ENCODE measurements around the gene ARHGEF38.
"Not testable (repeated sequence)": the region's sequence is repeated elsewhere in the genome, so short reads cannot be mapped to it uniquely, and the experiment has no call there.

ARHGEF38 gene

GRCh38 chr4:105596684-105597083 lies 44.3 kb downstream of the ARHGEF38 start:
- H3K4me3 ChIP-seq (ENCODE audit: low read length) = no peak overlapping the region
- H3K4me1 ChIP-seq (ENCODE audit: control insufficient read depth, insufficient read depth, low read length) = no peaks in the 10 kb centered on the region
- H3K9me3 ChIP-seq (replicated peaks; ENCODE audit: low read length) = no peaks in the 10 kb centered on the region
- no peaks in the 10 kb centered on the region for H3K36me3 ChIP-seq (ENCODE audit: insufficient read depth, low read length)
- H3K27me3 ChIP-seq (ENCODE audit: control insufficient read depth, insufficient read depth, low read length) = no peaks in the 10 kb centered on the region
- no peak overlapping the region for H3K4me2 ChIP-seq (ENCODE audit: low read length)
- H3K9ac ChIP-seq (ENCODE audit: low read depth, low read length) = no peak overlapping the region

DNA sequence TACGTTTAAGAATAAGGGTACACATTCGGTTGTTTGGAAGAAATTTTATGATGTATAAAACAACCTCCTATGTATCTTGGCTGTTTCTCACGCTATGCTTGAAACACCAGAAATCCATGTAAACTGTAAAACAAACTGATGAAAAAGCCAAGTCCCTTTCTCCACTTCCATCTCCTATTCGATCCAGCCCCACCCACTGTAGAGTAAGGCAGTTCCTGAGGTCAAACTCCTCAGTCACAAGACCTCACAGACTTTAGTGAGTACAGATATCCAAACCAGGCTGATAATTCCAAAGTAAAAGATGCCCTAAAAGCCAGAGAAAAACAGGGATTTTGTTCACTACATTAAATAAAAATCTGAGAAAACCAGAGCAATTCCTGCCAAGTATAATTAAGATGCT lies 45.6 kb downstream of the ARHGEF38 start:
- Histone ChIP-seq H3K9ac (ENCODE audit: low read depth, low read length) (no peak overlapping the region), H3K36me3 (ENCODE audit: insufficient read depth, low read length) (no peaks in the 10 kb centered on the region), H3K9me3 (replicated peaks; ENCODE audit: low read length) (no peaks in the 10 kb centered on the region), H3K4me3 (ENCODE audit: low read length) (no peak overlapping the region), H3K4me2 (ENCODE audit: low read length) (no peak overlapping the region), H3K4me1 (ENCODE audit: control insufficient read depth, insufficient read depth, low read length) (no peaks in the 10 kb centered on the region), H3K27me3 (ENCODE audit: control insufficient read depth, insufficient read depth, low read length) (no peaks in the 10 kb centered on the region)

DNA sequence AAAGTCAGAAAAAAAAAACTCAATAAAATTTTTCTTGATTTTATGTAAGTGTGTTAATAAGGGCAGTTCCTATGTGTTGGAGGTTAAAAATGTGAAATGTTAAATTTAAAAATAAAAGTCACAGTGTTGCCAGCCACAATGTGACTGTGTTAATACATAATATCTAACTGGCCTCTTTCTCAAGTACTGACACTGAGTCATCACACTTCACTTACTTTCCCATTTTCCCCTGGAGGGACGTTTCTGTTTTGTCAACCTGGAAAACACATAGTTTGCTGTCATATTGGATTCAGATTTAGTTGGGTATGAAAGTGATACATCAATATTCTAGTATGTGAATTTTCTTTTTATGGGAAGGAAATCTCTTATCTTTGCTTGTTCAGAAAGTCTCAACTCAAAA lies 46.4 kb downstream of the ARHGEF38 start:
- Histone ChIP-seq H3K4me1 (ENCODE audit: control insufficient read depth, insufficient read depth, low read length) (no peaks in the 10 kb centered on the region), H3K27me3 (ENCODE audit: control insufficient read depth, insufficient read depth, low read length) (no peaks in the 10 kb centered on the region), H3K36me3 (ENCODE audit: insufficient read depth, low read length) (no peaks in the 10 kb centered on the region), H3K4me2 (ENCODE audit: low read length) (no peak overlapping the region), H3K9ac (ENCODE audit: low read depth, low read length) (no peak overlapping the region), H3K4me3 (ENCODE audit: low read length) (no peak overlapping the region), H3K9me3 (replicated peaks; ENCODE audit: low read length) (no peaks in the 10 kb centered on the region)

GRCh38 chr4:105599482-105599881 lies 47.1 kb downstream of the ARHGEF38 start:
- H3K36me3 ChIP-seq (ENCODE audit: insufficient read depth, low read length) = no peaks in the 10 kb centered on the region
- H3K4me2 ChIP-seq (ENCODE audit: low read length) = no peak overlapping the region
- H3K4me3 ChIP-seq (ENCODE audit: low read length) = no peak overlapping the region
- no peaks in the 10 kb centered on the region for H3K4me1 ChIP-seq (ENCODE audit: control insufficient read depth, insufficient read depth, low read length)
- no peaks in the 10 kb centered on the region for H3K27me3 ChIP-seq (ENCODE audit: control insufficient read depth, insufficient read depth, low read length)
- no peak overlapping the region for H3K9ac ChIP-seq (ENCODE audit: low read depth, low read length)
- H3K9me3 ChIP-seq (replicated peaks; ENCODE audit: low read length) = no peaks in the 10 kb centered on the region

- Histone ChIP-seq H3K9ac (ENCODE audit: low read depth, low read length) (no peak overlapping the region), H3K4me1 (ENCODE audit: control insufficient read depth, insufficient read depth, low read length) (no peaks in the 10 kb centered on the region), H3K4me2 (ENCODE audit: low read length) (no peak overlapping the region), H3K27me3 (ENCODE audit: control insufficient read depth, insufficient read depth, low read length) (no peaks in the 10 kb centered on the region), H3K36me3 (ENCODE audit: insufficient read depth, low read length) (no peaks in the 10 kb centered on the region), H3K9me3 (replicated peaks; ENCODE audit: low read length) (no peaks in the 10 kb centered on the region), H3K4me3 (ENCODE audit: low read length) (no peak overlapping the region)
These were observed 47.7 kb downstream of the ARHGEF38 start for GRCh38 chr4:105599932-105600655.

GRCh38 chr4:105600951-105601350 lies 48.5 kb downstream of the ARHGEF38 start:
- no peak overlapping the region for H3K4me3 ChIP-seq (ENCODE audit: low read length)
- H3K27me3 ChIP-seq (ENCODE audit: control insufficient read depth, insufficient read depth, low read length) = no peaks in the 10 kb centered on the region
- H3K9ac ChIP-seq (ENCODE audit: low read depth, low read length) = no peak overlapping the region
- no peak overlapping the region for H3K4me2 ChIP-seq (ENCODE audit: low read length)
- no peaks in the 10 kb centered on the region for H3K36me3 ChIP-seq (ENCODE audit: insufficient read depth, low read length)
- peaks cover 6% of the 10 kb centered on the region for H3K4me1 ChIP-seq (ENCODE audit: control insufficient read depth, insufficient read depth, low read length)
- no peaks in the 10 kb centered on the region for H3K9me3 ChIP-seq (replicated peaks; ENCODE audit: low read length)

DNA sequence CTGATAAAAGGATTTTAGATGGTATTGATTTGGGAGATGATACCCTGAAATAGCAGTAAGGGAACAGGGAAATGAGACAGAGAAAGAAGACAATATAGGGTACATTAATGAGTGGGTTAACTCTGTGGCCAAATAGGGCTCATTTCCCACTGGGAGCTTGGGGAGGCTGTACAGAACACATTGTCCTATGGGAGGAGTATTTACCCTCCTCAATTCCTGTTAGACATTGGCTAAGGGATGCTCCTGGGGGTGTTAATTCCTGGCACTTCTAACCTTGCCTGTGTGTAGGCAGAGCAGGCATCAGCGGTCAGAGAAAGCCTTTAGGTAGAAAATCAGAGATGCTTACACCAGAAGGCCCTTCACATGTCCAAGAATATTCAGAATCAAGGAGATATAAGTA lies 49.0 kb downstream of the ARHGEF38 start:
- Histone ChIP-seq H3K9me3 (replicated peaks; ENCODE audit: low read length) (no peaks in the 10 kb centered on the region), H3K27me3 (ENCODE audit: control insufficient read depth, insufficient read depth, low read length) (no peaks in the 10 kb centered on the region), H3K9ac (ENCODE audit: low read depth, low read length) (no peak overlapping the region), H3K36me3 (ENCODE audit: insufficient read depth, low read length) (no peaks in the 10 kb centered on the region), H3K4me1 (ENCODE audit: control insufficient read depth, insufficient read depth, low read length) (peaks cover 6% of the 10 kb centered on the region), H3K4me3 (ENCODE audit: low read length) (no peak overlapping the region), H3K4me2 (ENCODE audit: low read length) (no peak overlapping the region)

- no peak overlapping the region for H3K9ac ChIP-seq (ENCODE audit: low read depth, low read length)
- H3K4me2 ChIP-seq (ENCODE audit: low read length) = no peak overlapping the region
- no peaks in the 10 kb centered on the region for H3K36me3 ChIP-seq (ENCODE audit: insufficient read depth, low read length)
These were observed 50.7 kb downstream of the ARHGEF38 start for GRCh38 chr4:105603158-105603557.

GRCh38 chr4:105605493-105605892 lies 53.1 kb downstream of the ARHGEF38 start:
- Histone ChIP-seq H3K9me3 (replicated peaks; ENCODE audit: low read length) (no peaks in the 10 kb centered on the region), H3K27me3 (ENCODE audit: control insufficient read depth, insufficient read depth, low read length) (no peaks in the 10 kb centered on the region), H3K4me2 (ENCODE audit: low read length) (no peak overlapping the region), H3K4me1 (ENCODE audit: control insufficient read depth, insufficient read depth, low read length) (peaks cover 6% of the 10 kb centered on the region), H3K36me3 (ENCODE audit: insufficient read depth, low read length) (no peaks in the 10 kb centered on the region), H3K4me3 (ENCODE audit: low read length) (no peak overlapping the region), H3K9ac (ENCODE audit: low read depth, low read length) (no peak overlapping the region)

More at GRCh38 chr4:105603158-105603557, 50.7 kb downstream of the ARHGEF38 start:
- H3K27me3 ChIP-seq (ENCODE audit: control insufficient read depth, insufficient read depth, low read length) = no peaks in the 10 kb centered on the region
- no peaks in the 10 kb centered on the region for H3K9me3 ChIP-seq (replicated peaks; ENCODE audit: low read length)
- no peak overlapping the region for H3K4me3 ChIP-seq (ENCODE audit: low read length)
- H3K4me1 ChIP-seq (ENCODE audit: control insufficient read depth, insufficient read depth, low read length) = peaks cover 6% of the 10 kb centered on the region

DNA sequence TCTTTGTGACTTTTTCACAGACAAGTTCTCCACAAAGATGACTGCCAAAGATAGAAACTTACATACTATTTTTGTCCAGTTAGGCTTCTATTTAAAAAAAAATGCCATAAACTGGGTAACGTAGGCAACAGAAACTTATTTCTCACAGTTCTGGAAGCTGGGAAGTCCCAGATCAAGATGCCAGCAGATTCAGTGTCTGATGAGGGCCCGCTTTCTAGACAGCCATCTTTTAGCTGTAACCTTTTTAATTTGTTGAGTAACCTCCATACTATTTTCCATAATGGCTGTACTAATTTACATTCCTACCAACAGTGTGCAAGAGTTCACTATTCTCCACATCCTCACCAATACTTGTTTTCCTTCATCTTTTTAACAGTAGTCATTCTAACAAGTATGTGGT lies 55.5 kb downstream of the ARHGEF38 start:
- Histone ChIP-seq H3K4me1 (ENCODE audit: control insufficient read depth, insufficient read depth, low read length) (peaks cover 6% of the 10 kb centered on the region), H3K36me3 (ENCODE audit: insufficient read depth, low read length) (no peaks in the 10 kb centered on the region), H3K4me3 (ENCODE audit: low read length) (no peak overlapping the region), H3K27me3 (ENCODE audit: control insufficient read depth, insufficient read depth, low read length) (no peaks in the 10 kb centered on the region), H3K9ac (ENCODE audit: low read depth, low read length) (no peak overlapping the region), H3K9me3 (replicated peaks; ENCODE audit: low read length) (no peaks in the 10 kb centered on the region), H3K4me2 (ENCODE audit: low read length) (no peak overlapping the region)

DNA sequence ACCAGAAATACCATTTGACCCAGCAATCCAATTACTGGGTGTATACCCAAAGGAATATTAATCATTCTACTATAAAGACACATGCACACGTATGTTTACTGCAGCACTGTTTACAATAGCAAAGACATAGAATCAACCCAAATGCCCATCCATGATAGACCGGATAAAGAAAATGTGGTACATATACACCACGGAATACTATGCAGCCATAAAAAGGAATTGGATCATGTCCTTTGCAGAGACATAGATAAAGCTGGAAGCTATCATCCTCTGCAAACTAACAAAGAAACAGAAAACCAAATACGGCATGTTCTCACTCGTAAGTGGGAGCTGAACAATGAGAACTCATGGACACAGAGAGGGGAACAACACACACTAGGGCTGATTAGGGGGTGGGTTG lies 57.4 kb downstream of the ARHGEF38 start:
- not testable (repeated sequence) for H3K9me3 ChIP-seq (replicated peaks; ENCODE audit: low read length); H3K4me2 ChIP-seq (ENCODE audit: low read length); H3K36me3 ChIP-seq (ENCODE audit: insufficient read depth, low read length); H3K4me1 ChIP-seq (ENCODE audit: control insufficient read depth, insufficient read depth, low read length); H3K27me3 ChIP-seq (ENCODE audit: control insufficient read depth, insufficient read depth, low read length); H3K9ac ChIP-seq (ENCODE audit: low read depth, low read length); H3K4me3 ChIP-seq (ENCODE audit: low read length)

DNA sequence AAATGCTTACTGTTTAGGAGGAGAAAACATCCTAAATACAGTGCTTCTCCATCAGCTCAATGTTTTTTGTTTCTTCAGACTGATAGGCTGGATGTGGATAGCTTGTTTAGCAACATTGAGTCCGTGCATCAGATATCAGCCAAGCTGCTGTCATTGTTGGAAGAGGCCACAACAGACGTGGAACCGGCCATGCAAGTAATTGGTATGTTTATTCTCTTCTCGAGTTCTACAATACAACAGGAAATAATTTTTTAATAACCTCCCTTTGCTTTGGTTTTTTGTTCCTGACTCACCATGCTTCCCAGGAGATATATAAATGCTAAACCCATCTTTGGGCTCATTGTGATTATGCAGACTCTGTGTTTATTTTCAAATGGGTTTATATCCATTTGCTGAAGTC lies 60.9 kb downstream of the ARHGEF38 start:
- no peaks in the 10 kb centered on the region for H3K4me1 ChIP-seq (ENCODE audit: control insufficient read depth, insufficient read depth, low read length)
- H3K4me2 ChIP-seq (ENCODE audit: low read length) = peak overlapping the region; percentile 13
- H3K9ac ChIP-seq (ENCODE audit: low read depth, low read length) = no peak overlapping the region
- H3K4me3 ChIP-seq (ENCODE audit: low read length) = no peak overlapping the region
- no peaks in the 10 kb centered on the region for H3K9me3 ChIP-seq (replicated peaks; ENCODE audit: low read length)
- H3K27me3 ChIP-seq (ENCODE audit: control insufficient read depth, insufficient read depth, low read length) = no peaks in the 10 kb centered on the region
- H3K36me3 ChIP-seq (ENCODE audit: insufficient read depth, low read length) = no peaks in the 10 kb centered on the region
